ENCODE data around the gene SEMA5B.

The SEMA5B gene

GRCh38 chr3:123054931-123055330 lies 27.4 kb upstream of the SEMA5B start:
- DNase-seq (ENCODE audit: low read depth), result no peak

GRCh38 chr3:123054109-123054778 lies 26.7 kb upstream of the SEMA5B start:
- DNase-seq (ENCODE audit: low read depth), result no peak

GRCh38 chr3:123053107-123053506 lies 25.5 kb upstream of the SEMA5B start:
- DNase-seq (ENCODE audit: low read depth), result no peak

GRCh38 chr3:123050666-123051065 lies 23.1 kb upstream of the SEMA5B start:
- DNase-seq (ENCODE audit: low read depth), result no peak

GRCh38 chr3:123048480-123049237 lies 21.1 kb upstream of the SEMA5B start:
- DNase-seq (ENCODE audit: low read depth), result no peak

GRCh38 chr3:123047062-123047319 lies 19.4 kb upstream of the SEMA5B start:
- no peak for DNase-seq (ENCODE audit: low read depth)

- no peak for DNase-seq (ENCODE audit: low read depth)
Observed at GRCh38 chr3:123046262-123047061, 18.9 kb upstream of the SEMA5B start.

- DNase-seq (ENCODE audit: low read depth), result no peak
Observed at GRCh38 chr3:123044981-123045763, 17.6 kb upstream of the SEMA5B start.

- DNase-seq (ENCODE audit: low read depth), result no peak
Observed at GRCh38 chr3:123042413-123042812, 14.8 kb upstream of the SEMA5B start.

GRCh38 chr3:123039178-123039577 lies 11.6 kb upstream of the SEMA5B start:
- no peak for DNase-seq (ENCODE audit: low read depth)

- DNase-seq (ENCODE audit: low read depth), result no peak
Observed at GRCh38 chr3:123038751-123039150, 11.2 kb upstream of the SEMA5B start.

- DNase-seq (ENCODE audit: low read depth), result no peak
Observed at GRCh38 chr3:123037015-123037375, 9.4 kb upstream of the SEMA5B start.

GRCh38 chr3:123036352-123037014 lies 8.9 kb upstream of the SEMA5B start:
- no peak for DNase-seq (ENCODE audit: low read depth)

GRCh38 chr3:123034996-123035395 lies 7.4 kb upstream of the SEMA5B start:
- DNase-seq (ENCODE audit: low read depth), result no peak

GRCh38 chr3:123034120-123034519 lies 6.6 kb upstream of the SEMA5B start:
- no peak for DNase-seq (ENCODE audit: low read depth)

- no peak for DNase-seq (ENCODE audit: low read depth)
Observed at GRCh38 chr3:123032057-123032456, 4.5 kb upstream of the SEMA5B start.

GRCh38 chr3:123031051-123031450 lies 3.5 kb upstream of the SEMA5B start:
- DNase-seq (ENCODE audit: low read depth), result no peak

- no peak for DNase-seq (ENCODE audit: low read depth)
Observed at GRCh38 chr3:123028233-123028828, 768 bp upstream of the SEMA5B start.

- no peak for DNase-seq (ENCODE audit: low read depth)
Observed at GRCh38 chr3:123026565-123027291, 835 bp downstream of the SEMA5B start.

- DNase-seq (ENCODE audit: low read depth), result no peak
Observed at GRCh38 chr3:123025642-123026521, 1.7 kb downstream of the SEMA5B start.

All from activated gamma-delta T cell treated with anti-CD3 and anti-CD28 coated beads, Interleukin-2, amount 50 U/mL, for 16 hours (primary cell).